ENCODE data around the gene SLC39A12. TPM values are rescaled to one million over a fixed set of nuclear protein-coding genes. Genes with fewer than 3 reads are reported as not detected.

The SLC39A12 gene
- total and polyA plus RNA-seq, 2 of the 8 experiments (the other 6 are each of a cell fraction or from before 2014, with no cell fraction given): not detected

DNA sequence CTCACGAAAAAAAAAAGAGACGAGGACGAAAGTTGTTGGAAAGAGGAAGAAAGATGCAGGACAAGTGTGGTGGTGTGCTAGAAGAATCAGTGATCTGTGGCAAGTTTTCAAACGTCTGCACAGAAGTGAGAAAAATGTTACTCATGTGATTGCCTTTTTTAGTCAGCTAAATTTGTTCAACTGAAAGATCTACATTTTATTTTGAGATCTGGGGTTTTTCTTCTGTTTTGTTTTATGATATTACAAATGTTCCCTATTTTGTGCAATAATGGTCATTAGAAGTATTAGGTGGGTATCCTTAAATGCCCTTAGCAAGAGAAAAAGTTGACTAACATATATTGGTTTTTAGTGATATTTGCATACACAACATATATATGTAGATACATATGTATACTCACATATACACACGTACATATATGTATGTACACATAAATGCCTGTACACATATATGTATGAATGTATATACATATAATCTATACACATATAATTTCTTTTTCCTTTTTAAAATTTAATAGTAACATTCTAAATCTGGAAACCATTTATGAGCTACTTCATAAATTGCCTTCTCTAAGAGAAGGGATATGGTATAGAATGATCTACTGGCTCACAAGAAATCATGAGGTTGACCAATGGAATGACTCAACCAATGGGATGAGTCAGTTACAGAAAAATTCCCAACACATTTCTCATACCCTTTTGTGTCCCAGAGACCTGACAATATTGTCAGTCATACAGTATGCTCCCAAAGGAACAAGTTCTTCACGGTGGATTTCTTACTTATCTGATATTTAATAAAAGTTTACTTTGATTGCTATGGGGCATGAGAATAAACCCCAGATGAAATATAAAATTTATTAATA lies 38.4 kb downstream of the SLC39A12 start (continued):
- no peak for TF ChIP-seq RFX5 (IDR thresholded peaks at IDR 0.05; ENCODE audit: borderline replicate concordance, low read depth, low read length)
- TF ChIP-seq NANOG (IDR thresholded peaks at IDR 0.05; ENCODE audit: insufficient read depth, low read depth, low read length, poor library complexity, severe bottlenecking): no peak
- TF ChIP-seq BACH1 (IDR thresholded peaks at IDR 0.05; ENCODE audit: low read length): no peak
- TF ChIP-seq BRCA1 (IDR thresholded peaks at IDR 0.05; ENCODE audit: low read depth, low read length): no peak
- TF ChIP-seq TCF12 (IDR thresholded peaks at IDR 0.05; ENCODE audit: low read depth, low read length): no peak
- TF ChIP-seq, protein P1, sequence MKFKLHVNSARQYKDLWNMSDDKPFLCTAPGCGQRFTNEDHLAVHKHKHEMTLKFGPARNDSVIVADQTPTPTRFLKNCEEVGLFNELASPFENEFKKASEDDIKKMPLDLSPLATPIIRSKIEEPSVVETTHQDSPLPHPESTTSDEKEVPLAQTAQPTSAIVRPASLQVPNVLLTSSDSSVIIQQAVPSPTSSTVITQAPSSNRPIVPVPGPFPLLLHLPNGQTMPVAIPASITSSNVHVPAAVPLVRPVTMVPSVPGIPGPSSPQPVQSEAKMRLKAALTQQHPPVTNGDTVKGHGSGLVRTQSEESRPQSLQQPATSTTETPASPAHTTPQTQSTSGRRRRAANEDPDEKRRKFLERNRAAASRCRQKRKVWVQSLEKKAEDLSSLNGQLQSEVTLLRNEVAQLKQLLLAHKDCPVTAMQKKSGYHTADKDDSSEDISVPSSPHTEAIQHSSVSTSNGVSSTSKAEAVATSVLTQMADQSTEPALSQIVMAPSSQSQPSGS (IDR thresholded peaks at IDR 0.05; ENCODE audit: low read length): no peak
